GM19025 (cell line): ENCODE measurements around the gene MLLT1.

Source experiments
- ATAC-seq: cut with Tn5 transposase; IDR thresholded peaks from one replicate; pipeline ENCODE4 v1.9.1; 2021; ENCODE audit warnings: mild to moderate bottlenecking, low read depth, moderate library complexity; ENCODE audit not compliant: unreplicated experiment

MLLT1 gene

DNA sequence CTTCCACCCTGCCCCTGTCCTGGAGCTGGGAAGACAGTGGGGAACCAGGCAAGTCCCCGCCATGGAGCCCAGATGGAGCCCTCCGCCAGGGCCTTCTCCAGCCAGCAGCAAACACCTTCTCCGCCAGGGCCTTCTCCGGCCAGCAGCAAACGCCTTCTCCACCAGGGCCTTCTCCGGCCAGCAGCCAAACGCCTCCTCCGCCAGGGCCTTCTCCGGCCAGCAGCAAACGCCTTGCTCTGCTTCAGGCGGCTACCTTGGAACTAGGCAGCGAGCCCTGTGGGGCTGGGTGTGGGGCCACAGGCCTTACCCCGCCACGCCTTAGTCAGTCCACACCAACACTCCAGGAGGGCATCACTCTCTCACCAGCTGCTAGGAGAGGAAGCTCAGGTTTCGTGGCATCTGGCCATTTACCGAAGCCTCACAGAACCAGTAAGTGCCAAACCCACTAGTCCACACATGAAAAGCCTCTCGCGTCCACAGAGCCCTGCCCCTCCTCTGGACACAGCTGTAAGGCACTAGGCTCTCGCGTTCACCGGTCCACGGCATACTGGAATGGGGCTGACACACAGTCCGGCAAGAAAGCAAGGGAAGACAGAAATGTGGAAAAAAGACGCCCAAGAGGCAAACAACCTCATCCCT lies 41.0 kb downstream of the MLLT1 start:
- no peak for ATAC-seq

GRCh38 chr19:6238256-6238642 lies 41.5 kb downstream of the MLLT1 start:
- no peak for ATAC-seq

- no peak for ATAC-seq
These were observed 43.2 kb downstream of the MLLT1 start for GRCh38 chr19:6236310-6237291.

DNA sequence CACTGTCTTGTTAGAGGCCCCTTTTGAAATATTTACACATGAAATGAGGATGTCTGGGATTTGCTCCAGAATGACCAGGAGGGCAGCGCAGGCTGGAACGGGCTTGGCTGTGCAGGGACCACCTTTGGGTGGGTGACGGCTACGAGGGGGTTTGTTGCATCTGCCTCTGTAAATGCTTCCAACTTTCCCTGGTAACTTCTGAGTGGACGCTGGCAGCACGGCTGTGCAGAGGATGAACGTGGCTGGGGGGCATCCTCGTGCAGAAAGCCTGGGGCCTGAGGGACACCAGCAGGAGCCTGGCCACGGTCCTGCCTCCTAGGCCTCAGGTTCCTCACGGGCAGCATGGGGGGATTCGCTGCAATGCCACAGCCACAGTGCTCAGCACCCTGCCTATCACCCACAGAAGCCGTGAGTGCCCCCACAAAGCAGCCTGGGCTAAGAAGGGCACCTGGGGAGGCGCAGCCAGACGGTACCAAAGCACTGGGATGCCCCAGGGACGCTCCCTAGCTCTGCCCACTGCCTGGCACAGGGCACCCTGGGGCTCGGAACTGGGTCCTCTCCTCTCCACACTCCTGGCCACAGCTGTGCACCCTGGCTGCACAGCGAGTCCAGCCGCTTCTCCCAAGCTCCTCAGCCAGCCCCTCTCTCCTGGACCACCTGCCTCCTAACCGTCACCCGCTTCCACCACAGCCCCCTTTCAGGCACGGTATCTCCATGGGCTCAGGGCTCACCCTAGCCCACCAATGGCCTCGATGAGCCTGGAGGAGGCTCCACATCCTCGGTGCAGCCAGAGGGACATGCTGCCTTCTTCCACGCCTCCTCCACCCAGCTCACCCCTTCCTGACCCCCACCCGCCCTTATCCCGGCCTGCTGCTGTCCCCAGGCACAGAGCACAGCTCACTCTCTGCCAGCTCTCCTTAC lies 44.5 kb downstream of the MLLT1 start:
- no peak for ATAC-seq

DNA sequence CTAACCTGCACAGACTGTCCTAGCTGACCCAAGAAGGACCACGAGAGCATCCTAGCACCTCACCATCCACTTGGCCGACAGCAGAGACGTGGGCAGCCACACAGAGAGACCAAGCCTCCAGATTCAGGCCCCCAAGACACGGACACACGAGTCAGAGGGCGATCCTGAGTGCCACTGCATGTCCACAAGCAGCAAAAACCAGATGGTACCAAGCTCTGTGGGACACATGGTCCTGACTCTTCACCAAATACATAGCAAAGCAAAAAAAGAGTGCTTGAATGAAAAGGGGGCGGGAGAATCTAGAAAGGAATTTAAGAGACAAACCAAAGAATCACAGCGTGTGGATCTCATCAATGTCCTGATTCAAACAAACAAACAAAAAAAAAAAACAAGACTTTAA lies 45.2 kb downstream of the MLLT1 start:
- ATAC-seq: no peak

- ATAC-seq: no peak
These were observed 45.8 kb downstream of the MLLT1 start for GRCh38 chr19:6233827-6234511.

DNA sequence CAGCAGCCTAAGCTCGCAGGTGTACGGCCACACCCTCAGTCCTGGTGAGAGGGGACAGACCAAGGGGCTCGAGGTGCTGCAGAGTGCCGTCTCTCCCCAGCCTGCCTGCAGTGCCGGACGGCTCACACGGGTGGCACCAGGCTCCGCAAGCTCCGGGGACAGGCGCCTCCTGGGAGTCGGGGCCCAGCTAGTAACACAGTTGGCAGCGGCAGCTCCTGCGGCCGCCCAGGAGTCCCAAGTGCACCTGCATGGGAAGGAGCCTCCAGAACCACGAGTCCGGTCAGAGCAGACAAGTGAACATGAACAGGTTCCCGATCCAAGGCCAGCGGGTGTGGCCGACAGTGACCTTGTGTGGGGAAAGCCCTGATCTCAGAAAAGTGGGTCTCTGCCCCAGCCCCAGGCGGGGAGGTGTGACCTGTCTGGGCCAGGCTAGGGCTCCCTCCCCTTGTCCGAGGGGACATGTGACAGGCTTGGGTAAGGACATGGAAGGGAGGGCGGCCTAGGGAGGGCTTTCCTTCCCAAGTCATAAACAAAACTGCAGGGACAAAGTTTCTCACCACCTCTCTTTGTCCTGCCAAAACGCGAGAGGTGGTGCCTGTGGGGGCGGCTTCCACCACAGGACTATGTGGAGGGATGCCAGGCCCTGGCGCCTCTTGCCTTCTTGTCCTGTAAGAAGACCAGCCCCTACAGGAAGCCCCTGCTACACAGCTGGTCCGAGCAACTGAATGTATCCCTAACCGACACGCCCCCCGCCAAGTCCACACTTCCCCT lies 46.5 kb downstream of the MLLT1 start:
- no peak for ATAC-seq

GRCh38 chr19:6232601-6233055 lies 47.1 kb downstream of the MLLT1 start:
- no peak for ATAC-seq

- no peak for ATAC-seq
These were observed 48.8 kb downstream of the MLLT1 start for GRCh38 chr19:6230991-6231448.

- no peak for ATAC-seq
These were observed 49.6 kb downstream of the MLLT1 start for GRCh38 chr19:6229951-6230712.

GRCh38 chr19:6229216-6229913 lies 50.4 kb downstream of the MLLT1 start:
- no peak for ATAC-seq

- ATAC-seq: no peak
These were observed 51.1 kb downstream of the MLLT1 start for GRCh38 chr19:6228551-6229215.

- no peak for ATAC-seq
These were observed 51.8 kb downstream of the MLLT1 start for GRCh38 chr19:6227936-6228325.

- no peak for ATAC-seq
These were observed 52.4 kb downstream of the MLLT1 start for GRCh38 chr19:6227156-6227935.

DNA sequence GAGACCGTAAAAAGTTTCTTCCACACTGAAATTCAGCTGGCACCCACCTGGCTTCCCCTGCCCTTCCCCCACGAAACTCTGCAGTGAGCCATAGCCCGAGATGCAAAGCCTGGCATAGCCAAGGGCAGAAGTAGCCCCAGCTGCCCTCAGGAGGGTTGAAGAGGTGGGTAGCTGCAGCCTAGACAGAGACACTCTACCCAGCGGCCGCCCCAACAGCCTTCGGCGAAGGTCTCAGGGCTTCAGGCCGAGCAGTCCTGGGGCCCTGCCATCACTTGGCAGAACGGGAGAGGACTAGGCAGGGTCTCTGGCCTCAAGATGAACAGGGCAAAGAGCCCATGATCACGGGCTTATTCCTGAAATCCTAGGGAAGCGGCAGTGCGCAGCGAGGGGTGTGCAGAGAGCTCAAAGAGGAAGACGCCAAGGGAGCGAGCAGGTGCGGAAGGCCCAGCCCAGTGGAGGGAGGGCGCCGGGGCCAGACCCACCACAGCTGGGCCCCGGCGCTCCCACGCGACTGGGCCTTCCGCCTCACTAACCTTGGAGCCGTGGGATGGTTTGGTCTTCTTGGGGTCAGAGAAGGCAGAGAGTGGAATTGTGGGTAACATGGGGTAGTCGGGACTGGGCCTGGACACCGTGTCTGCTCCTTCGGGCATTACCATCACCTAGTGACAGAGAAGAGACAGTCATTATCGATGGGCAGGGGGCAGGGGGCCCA lies 53.2 kb downstream of the MLLT1 start:
- no peak for ATAC-seq

- ATAC-seq: no peak
These were observed 53.8 kb downstream of the MLLT1 start for GRCh38 chr19:6226012-6226411.
